Measurements from ENCODE around the gene CADM4. TPM values are rescaled to one million over a fixed set of nuclear protein-coding genes. Genes with fewer than 3 reads are reported as not detected.

CADM4 gene
- total RNA-seq, 4 donors from 2014 or later = 85.2 to 108 (median 102) TPM

DNA sequence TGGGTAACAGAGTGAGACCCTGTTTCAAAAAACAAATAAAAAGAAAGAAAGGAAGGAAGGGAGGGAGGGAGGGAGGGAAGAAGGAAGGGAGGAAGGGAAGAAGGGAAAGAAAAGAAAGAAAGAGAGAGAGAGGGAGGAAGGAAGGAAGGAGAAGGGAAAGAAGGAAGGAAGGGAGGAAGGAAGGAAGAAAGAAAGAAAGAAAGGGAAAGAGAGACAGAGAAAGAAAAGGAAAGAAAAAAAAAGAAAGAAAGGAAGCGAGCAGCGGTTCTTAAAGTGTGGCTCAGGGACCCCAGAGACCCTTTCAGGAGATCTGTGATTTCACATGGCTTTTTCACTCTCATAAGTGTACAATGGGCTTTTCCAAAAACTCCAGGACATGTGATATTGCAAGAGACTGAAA lies 9.9 kb upstream of the CADM4 start:
- H3K27ac ChIP-seq = no peak overlapping the region
- H3K36me3 ChIP-seq = peaks cover 0 to 62% (median 0%) of the 10 kb centered on the region in 3 donors
- no peak overlapping the region for H3K4me3 ChIP-seq
- H3K9me3 ChIP-seq = peaks cover 0 to 10% (median 0%) of the 10 kb centered on the region in 4 donors
- H3K4me1 ChIP-seq = peaks cover 0 to 11% (median 0%) of the 10 kb centered on the region in 4 donors
- 90 to 93% methylated on average over 2 of the region's 2 CpGs for WGBS, 2 donors
- no peak for DNase-seq (ENCODE audit: low spot score in 2 of 2)
- H3K27me3 ChIP-seq = no peaks in the 10 kb centered on the region
- TF ChIP-seq POLR2A (IDR thresholded peaks at IDR 0.05) (no peak), EP300 (IDR thresholded peaks at IDR 0.05) (no peak)
- TF ChIP-seq, protein P1, sequence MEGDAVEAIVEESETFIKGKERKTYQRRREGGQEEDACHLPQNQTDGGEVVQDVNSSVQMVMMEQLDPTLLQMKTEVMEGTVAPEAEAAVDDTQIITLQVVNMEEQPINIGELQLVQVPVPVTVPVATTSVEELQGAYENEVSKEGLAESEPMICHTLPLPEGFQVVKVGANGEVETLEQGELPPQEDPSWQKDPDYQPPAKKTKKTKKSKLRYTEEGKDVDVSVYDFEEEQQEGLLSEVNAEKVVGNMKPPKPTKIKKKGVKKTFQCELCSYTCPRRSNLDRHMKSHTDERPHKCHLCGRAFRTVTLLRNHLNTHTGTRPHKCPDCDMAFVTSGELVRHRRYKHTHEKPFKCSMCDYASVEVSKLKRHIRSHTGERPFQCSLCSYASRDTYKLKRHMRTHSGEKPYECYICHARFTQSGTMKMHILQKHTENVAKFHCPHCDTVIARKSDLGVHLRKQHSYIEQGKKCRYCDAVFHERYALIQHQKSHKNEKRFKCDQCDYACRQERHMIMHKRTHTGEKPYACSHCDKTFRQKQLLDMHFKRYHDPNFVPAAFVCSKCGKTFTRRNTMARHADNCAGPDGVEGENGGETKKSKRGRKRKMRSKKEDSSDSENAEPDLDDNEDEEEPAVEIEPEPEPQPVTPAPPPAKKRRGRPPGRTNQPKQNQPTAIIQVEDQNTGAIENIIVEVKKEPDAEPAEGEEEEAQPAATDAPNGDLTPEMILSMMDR (IDR thresholded peaks at IDR 0.05) = no peak

- Histone ChIP-seq H3K4me1 (peaks cover 0 to 11% (median 0%) of the 10 kb centered on the region in 4 donors), H3K36me3 (peaks cover 0 to 54% (median 0%) of the 10 kb centered on the region in 3 donors), H3K4me3 (no peak overlapping the region), H3K9me3 (peaks cover 0 to 10% (median 0%) of the 10 kb centered on the region in 4 donors), H3K27me3 (no peaks in the 10 kb centered on the region), H3K27ac (no peak overlapping the region)
- WGBS, 2 donors = 96 to 97% methylated on average over 6 of the region's 6 CpGs
- TF ChIP-seq EP300 (IDR thresholded peaks at IDR 0.05) (no peak), POLR2A (IDR thresholded peaks at IDR 0.05) (no peak)
- TF ChIP-seq, protein P1 (IDR thresholded peaks at IDR 0.05) = no peak
- no peak for DNase-seq (ENCODE audit: low spot score in 2 of 2)
Observed at GRCh38 chr19:43648633-43649032, 9.0 kb upstream of the CADM4 start.

DNA sequence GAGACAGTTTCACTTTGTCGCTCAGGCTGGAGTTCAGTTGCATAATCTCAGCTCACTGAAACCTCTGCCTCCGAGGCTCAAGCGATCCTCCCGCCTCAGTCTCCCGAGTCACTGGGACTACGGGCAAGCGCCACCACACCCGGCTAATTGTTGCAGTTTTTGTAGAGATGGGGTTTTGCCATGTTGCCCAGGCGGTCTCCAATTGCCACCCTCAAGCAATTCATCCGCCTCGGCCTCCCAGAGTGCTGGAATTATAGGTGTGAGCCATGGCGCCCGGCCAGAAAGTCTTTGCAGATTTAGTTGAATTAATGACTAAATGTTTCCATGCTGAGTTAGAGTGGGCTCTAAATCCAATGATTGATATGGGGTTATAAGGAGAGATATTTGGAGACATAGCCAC lies 4.5 kb upstream of the CADM4 start:
- DNase-seq (ENCODE audit: low spot score in 2 of 2) = no peak
- TF ChIP-seq POLR2A (IDR thresholded peaks at IDR 0.05) = no peak
- TF ChIP-seq, protein P1 (IDR thresholded peaks at IDR 0.05) = no peak
- TF ChIP-seq EP300 (IDR thresholded peaks at IDR 0.05) = no peak
- no peak overlapping the region for H3K27ac ChIP-seq
- H3K9me3 ChIP-seq = peaks cover 0 to 10% (median 0%) of the 10 kb centered on the region in 4 donors
- H3K27me3 ChIP-seq = peaks cover 2 to 14% of the 10 kb centered on the region in 2 donors
- WGBS, 2 donors = 85% methylated on average over 13 of the region's 13 CpGs
- H3K36me3 ChIP-seq = peaks cover 0 to 37% (median 0%) of the 10 kb centered on the region in 3 donors
- H3K4me3 ChIP-seq = no peak overlapping the region
- H3K4me1 ChIP-seq = peaks cover 0 to 15% (median 8%) of the 10 kb centered on the region in 4 donors

DNA sequence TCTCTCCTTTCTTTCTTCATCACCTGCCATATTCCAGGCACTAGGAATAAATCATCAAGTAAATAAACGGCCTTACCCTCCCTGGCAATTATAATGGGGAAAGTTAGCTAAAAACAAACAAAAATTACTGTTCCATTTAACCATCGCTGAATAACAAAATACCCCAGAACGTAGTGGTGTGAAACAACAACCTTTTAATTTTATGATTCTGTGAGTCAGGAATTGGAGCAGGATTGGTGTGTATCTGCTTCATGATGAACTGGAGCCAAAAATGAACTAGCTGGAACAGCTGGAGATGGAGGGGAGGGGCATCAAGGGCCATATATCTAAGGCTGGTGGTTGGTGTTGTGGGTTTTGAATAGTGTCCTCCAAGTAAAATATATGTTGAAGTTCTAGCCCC lies 3.7 kb upstream of the CADM4 start:
- Histone ChIP-seq H3K9me3 (peaks cover 0 to 10% (median 0%) of the 10 kb centered on the region in 4 donors), H3K4me3 (no peak overlapping the region), H3K4me1 (peaks cover 0 to 21% (median 8%) of the 10 kb centered on the region in 4 donors), H3K27me3 (peaks cover 2 to 23% of the 10 kb centered on the region in 2 donors), H3K36me3 (peaks cover 0 to 28% (median 0%) of the 10 kb centered on the region in 3 donors), H3K27ac (no peak overlapping the region)
- DNase-seq (ENCODE audit: low spot score in 2 of 2) = no peak
- TF ChIP-seq EP300 (IDR thresholded peaks at IDR 0.05) (no peak), POLR2A (IDR thresholded peaks at IDR 0.05) (no peak)
- TF ChIP-seq, protein P1 (IDR thresholded peaks at IDR 0.05) = no peak
- WGBS, 2 donors = 58 to 68% methylated on average over 3 of the region's 3 CpGs

- TF ChIP-seq EP300 (IDR thresholded peaks at IDR 0.05) = no peak
- TF ChIP-seq POLR2A (IDR thresholded peaks at IDR 0.05) = no peak
- TF ChIP-seq, protein P1 (IDR thresholded peaks at IDR 0.05) = no peak
- Histone ChIP-seq H3K4me1 (peaks cover 0 to 27% (median 8%) of the 10 kb centered on the region in 4 donors), H3K36me3 (peaks cover 0 to 20% (median 0%) of the 10 kb centered on the region in 3 donors), H3K27ac (no peak overlapping the region), H3K27me3 (peaks cover 2 to 26% of the 10 kb centered on the region in 2 donors), H3K9me3 (peaks cover 0 to 10% (median 0%) of the 10 kb centered on the region in 4 donors), H3K4me3 (no peak overlapping the region)
- no peak for DNase-seq (ENCODE audit: low spot score in 2 of 2)
- WGBS, 2 donors = 32 to 52% methylated on average over 4 of the region's 4 CpGs
Observed at GRCh38 chr19:43642531-43642930, 2.9 kb upstream of the CADM4 start.

Data from tibial nerve (tissue), 4 donors.